Measurements from ENCODE around the gene CNPY1.

The CNPY1 gene

DNA sequence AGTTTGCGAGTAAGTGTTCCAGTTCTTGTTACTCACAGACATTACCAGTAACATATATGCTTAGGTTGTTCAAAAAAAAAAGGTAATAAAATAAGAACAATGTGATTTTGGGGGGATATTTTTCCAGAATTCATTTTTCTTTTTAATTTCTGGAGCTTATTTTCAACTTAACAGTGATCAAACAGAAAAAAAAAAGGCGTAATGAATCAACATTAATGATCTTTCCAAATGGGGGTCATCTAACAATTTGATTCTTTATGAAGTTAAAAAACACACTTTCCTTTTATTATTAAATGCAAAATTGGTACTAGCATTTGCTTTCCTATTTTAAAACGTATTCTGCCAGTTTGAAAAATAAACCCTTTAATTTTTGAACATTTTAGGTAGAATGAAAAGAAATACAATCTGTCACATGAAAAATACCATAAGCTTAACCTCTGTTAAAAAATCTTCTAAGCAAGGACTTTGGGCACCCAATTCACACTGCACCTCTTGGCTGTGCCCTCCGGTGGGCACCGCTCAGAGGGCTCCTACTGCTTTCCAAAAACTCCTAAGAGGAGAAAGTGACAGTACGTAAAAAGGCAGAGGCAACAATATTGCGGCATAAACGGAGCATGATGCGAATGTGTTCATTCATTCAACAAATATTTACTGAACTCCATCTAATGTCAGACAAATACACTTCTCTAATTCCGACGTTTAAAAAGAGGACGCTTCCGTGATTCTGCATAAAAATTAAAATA is 32.6 kb downstream of the CNPY1 start:
- TF ChIP-seq RAD21 (IDR thresholded peaks at IDR 0.05; ENCODE audit: low read depth) (no peak), FOXM1 (IDR thresholded peaks at IDR 0.05; ENCODE audit: borderline replicate concordance, low read depth) (no peak), EP300 (IDR thresholded peaks at IDR 0.05; ENCODE audit: borderline replicate concordance) (no peak), YY1 (IDR thresholded peaks at IDR 0.05; ENCODE audit: low read depth) (no peak), ZBTB7A (IDR thresholded peaks at IDR 0.05; ENCODE audit: low read depth) (no peak), EGR1 (IDR thresholded peaks at IDR 0.05) (no peak), TCF12 (IDR thresholded peaks at IDR 0.05; ENCODE audit: low read depth) (no peak), REST (IDR thresholded peaks at IDR 0.05; ENCODE audit: low read depth) (no peak), TAF1 (IDR thresholded peaks at IDR 0.05; ENCODE audit: low read depth) (no peak), CEBPB (IDR thresholded peaks at IDR 0.05) (no peak), NFIC (IDR thresholded peaks at IDR 0.05) (no peak)

DNA sequence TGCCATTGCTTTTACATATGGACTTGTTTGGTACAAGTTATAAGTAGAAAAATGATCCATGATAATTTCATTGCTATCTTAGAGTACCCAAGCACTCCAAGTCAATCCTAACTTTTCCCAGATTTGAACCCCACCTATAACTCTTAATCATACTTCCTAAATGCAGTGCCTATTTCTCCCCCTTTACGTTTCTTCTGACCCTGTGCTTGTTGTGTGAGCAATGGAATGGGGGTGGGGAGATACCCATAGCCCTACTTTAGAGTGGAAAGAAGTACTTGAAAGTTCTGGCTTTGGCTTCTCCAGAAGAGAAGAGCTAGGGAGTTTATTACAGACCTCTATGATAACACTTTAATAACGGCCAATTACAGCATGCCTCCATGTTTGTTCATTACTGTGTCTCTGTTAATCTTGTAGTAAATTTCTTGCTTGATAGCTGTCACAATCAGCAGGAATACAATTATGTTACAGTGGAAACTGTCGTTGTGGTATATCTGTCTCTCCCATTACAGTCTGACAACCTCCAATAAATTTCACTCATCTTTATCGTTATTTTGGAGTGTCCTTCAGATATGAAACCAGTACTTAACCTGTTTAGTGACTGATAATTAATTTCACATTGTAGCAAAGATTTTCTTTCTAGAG is 34.0 kb downstream of the CNPY1 start:
- TF ChIP-seq YY1 (IDR thresholded peaks at IDR 0.05; ENCODE audit: low read depth) (no peak), EGR1 (IDR thresholded peaks at IDR 0.05) (no peak), RAD21 (IDR thresholded peaks at IDR 0.05; ENCODE audit: low read depth) (no peak), CEBPB (IDR thresholded peaks at IDR 0.05) (no peak), FOXM1 (IDR thresholded peaks at IDR 0.05; ENCODE audit: borderline replicate concordance, low read depth) (no peak), ZBTB7A (IDR thresholded peaks at IDR 0.05; ENCODE audit: low read depth) (no peak), CREB1 (IDR thresholded peaks at IDR 0.05; ENCODE audit: low read depth) (no peak), NFIC (IDR thresholded peaks at IDR 0.05) (no peak), USF1 (IDR thresholded peaks at IDR 0.05) (no peak), EP300 (IDR thresholded peaks at IDR 0.05; ENCODE audit: borderline replicate concordance) (no peak), TAF1 (IDR thresholded peaks at IDR 0.05; ENCODE audit: low read depth) (no peak), TCF12 (IDR thresholded peaks at IDR 0.05; ENCODE audit: low read depth) (no peak)

DNA sequence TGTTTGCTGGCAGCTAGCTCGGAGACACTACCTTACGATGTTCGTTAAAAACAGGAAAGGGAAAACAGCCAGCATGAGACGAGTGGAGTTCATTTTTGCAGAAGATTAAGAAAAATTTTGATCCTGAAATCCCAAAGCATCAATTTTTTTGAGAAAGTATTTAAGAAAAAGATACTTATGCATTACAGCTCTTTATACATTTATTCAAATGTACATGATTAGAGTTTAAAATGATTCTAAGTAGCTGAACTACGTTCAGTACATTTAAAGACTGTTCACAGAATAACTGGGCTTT is 34.7 kb downstream of the CNPY1 start:
- TF ChIP-seq RAD21 (IDR thresholded peaks at IDR 0.05; ENCODE audit: low read depth) = no peak
- no peak for TF ChIP-seq TEAD4 (IDR thresholded peaks at IDR 0.05)
- TF ChIP-seq CREB1 (IDR thresholded peaks at IDR 0.05; ENCODE audit: low read depth) = no peak
- TF ChIP-seq USF1 (IDR thresholded peaks at IDR 0.05) = no peak
- TF ChIP-seq ZBTB7A (IDR thresholded peaks at IDR 0.05; ENCODE audit: low read depth) = no peak
- TF ChIP-seq, protein P1, sequence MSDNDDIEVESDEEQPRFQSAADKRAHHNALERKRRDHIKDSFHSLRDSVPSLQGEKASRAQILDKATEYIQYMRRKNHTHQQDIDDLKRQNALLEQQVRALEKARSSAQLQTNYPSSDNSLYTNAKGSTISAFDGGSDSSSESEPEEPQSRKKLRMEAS (IDR thresholded peaks at IDR 0.05) = no peak
- TF ChIP-seq EP300 (IDR thresholded peaks at IDR 0.05; ENCODE audit: borderline replicate concordance) = no peak
- no peak for TF ChIP-seq REST (IDR thresholded peaks at IDR 0.05; ENCODE audit: low read depth)
- TF ChIP-seq EGR1 (IDR thresholded peaks at IDR 0.05) = no peak

GRCh38 chr7:155510975-155511701 is 35.2 kb downstream of the CNPY1 start:
- TF ChIP-seq EGR1 (IDR thresholded peaks at IDR 0.05) = no peak
- no peak for TF ChIP-seq EP300 (IDR thresholded peaks at IDR 0.05; ENCODE audit: borderline replicate concordance)
- TF ChIP-seq NFIC (IDR thresholded peaks at IDR 0.05) = no peak
- TF ChIP-seq YY1 (IDR thresholded peaks at IDR 0.05; ENCODE audit: low read depth) = no peak
- no peak for TF ChIP-seq TAF1 (IDR thresholded peaks at IDR 0.05; ENCODE audit: low read depth)
- TF ChIP-seq, protein P1 (IDR thresholded peaks at IDR 0.05) = no peak
- no peak for TF ChIP-seq ZBTB7A (IDR thresholded peaks at IDR 0.05; ENCODE audit: low read depth)
- TF ChIP-seq CREB1 (IDR thresholded peaks at IDR 0.05; ENCODE audit: low read depth) = no peak
- TF ChIP-seq TCF12 (IDR thresholded peaks at IDR 0.05; ENCODE audit: low read depth) = no peak
- TF ChIP-seq CEBPB (IDR thresholded peaks at IDR 0.05) = no peak
- no peak for TF ChIP-seq USF1 (IDR thresholded peaks at IDR 0.05)
- TF ChIP-seq TEAD4 (IDR thresholded peaks at IDR 0.05) = no peak
- no peak for TF ChIP-seq REST (IDR thresholded peaks at IDR 0.05; ENCODE audit: low read depth)
- no peak for TF ChIP-seq FOXM1 (IDR thresholded peaks at IDR 0.05; ENCODE audit: borderline replicate concordance, low read depth)
- TF ChIP-seq RAD21 (IDR thresholded peaks at IDR 0.05; ENCODE audit: low read depth) = no peak
